Endodermal cell (in vitro differentiated cells): ENCODE results near the gene TSHZ2. TPM values are rescaled to one million over a fixed set of nuclear protein-coding genes. Genes with fewer than 3 reads are reported as not detected.

Source experiments
- DNase-seq: peaks from one replicate; pipeline ENCODE4 v3.0.0-alpha.2; 2017
- H3K27ac ChIP-seq: 2 replicates; pipeline ENCODE4 v1.5.1; 2013; ENCODE audit warnings: mild to moderate bottlenecking, low read depth, low read length, moderate library complexity
- H3K27me3 ChIP-seq: 2 replicates; pipeline ENCODE4 v1.6.1; 2013; ENCODE audit warnings: mild to moderate bottlenecking, low read length, moderate library complexity; ENCODE audit not compliant: insufficient read depth, control insufficient read depth, poor library complexity, severe bottlenecking
- H3K36me3 ChIP-seq: 2 replicates; pipeline ENCODE4 v1.7.0; 2013; ENCODE audit warnings: mild to moderate bottlenecking, low read length, moderate library complexity; ENCODE audit not compliant: control insufficient read depth, insufficient read depth
- H3K4me1 ChIP-seq: one replicate; pipeline ENCODE4 v1.7.0; 2013; ENCODE audit warnings: low read length; ENCODE audit not compliant: control insufficient read depth, insufficient read depth
- H3K4me3 ChIP-seq: 2 replicates; pipeline ENCODE4 v1.5.1; 2013; ENCODE audit warnings: mild to moderate bottlenecking, low read length, moderate library complexity
- H3K9ac ChIP-seq: 2 replicates; pipeline ENCODE4 v1.6.1; 2013; ENCODE audit warnings: mild to moderate bottlenecking, low read length, moderate library complexity; ENCODE audit not compliant: poor library complexity, severe bottlenecking; ENCODE audit errors: extremely low read depth
- H3K9me3 ChIP-seq: 2 replicates; pipeline ENCODE4 v1.6.1; 2013; ENCODE audit warnings: mild to moderate bottlenecking, low read length, moderate library complexity; ENCODE audit not compliant: control insufficient read depth
- H3K27ac Mint-ChIP-seq: 2 replicates; pipeline ENCODE4 v1.8.0; 2020; ENCODE audit warnings: mixed read lengths
- H3K27me3 Mint-ChIP-seq: 2 replicates; pipeline ENCODE4 v1.8.0; 2021; ENCODE audit warnings: mild to moderate bottlenecking, mixed read lengths; ENCODE audit not compliant: insufficient read depth
- H3K36me3 Mint-ChIP-seq: 2 replicates; pipeline ENCODE4 v1.8.0; 2020; ENCODE audit warnings: low read depth, mixed read lengths
- H3K4me1 Mint-ChIP-seq: 2 replicates; pipeline ENCODE4 v1.8.0; 2020; ENCODE audit warnings: mixed read lengths
- H3K4me3 Mint-ChIP-seq: 2 replicates; pipeline ENCODE4 v1.8.0; 2020; ENCODE audit warnings: mild to moderate bottlenecking, moderate library complexity, mixed read lengths
- H3K9me3 Mint-ChIP-seq: 2 replicates; pipeline ENCODE4 v1.8.0; 2020; ENCODE audit warnings: mild to moderate bottlenecking, mixed read lengths
- WGBS, 2 experiments: methylation state at CpG; one replicate each; pipeline versions ENCODE4 v1.1.5 to v1.1.7; 2013; ENCODE audit warnings: missing lambda C conversion rate in 2 of 2, mixed read lengths in 1 of 2; ENCODE audit not compliant: insufficient coverage in 1 of 2, insufficient read length in 1 of 2; 5-methylcytosine and 5-hydroxymethylcytosine counted together
- total RNA-seq, 2 donors: library from RNA; stranded (reverse); fragmentation: NEBNext Ultra II Directional in 1 of 2; extraction: Animal tissue kit (Norgen Biotek cat#: 25700) in 1 of 2; gene quantifications; 2 replicates in 1 of 2; 3 replicates in 1 of 2; pipeline ENCODE4 v1.2.1, GENCODE V29; 2021
- TF ChIP-seq, protein P1 (sequence below): fragments of 200-600 bp; sonication (generic); conservative IDR thresholded peaks from 2 replicates; pipeline ENCODE4 v1.5.0; 2021; ENCODE audit warnings: antibody characterized with exemption, mild to moderate bottlenecking

Gene TSHZ2
- total RNA-seq, 2 donors from 2014 or later = 0.07 to 0.31 TPM

DNA sequence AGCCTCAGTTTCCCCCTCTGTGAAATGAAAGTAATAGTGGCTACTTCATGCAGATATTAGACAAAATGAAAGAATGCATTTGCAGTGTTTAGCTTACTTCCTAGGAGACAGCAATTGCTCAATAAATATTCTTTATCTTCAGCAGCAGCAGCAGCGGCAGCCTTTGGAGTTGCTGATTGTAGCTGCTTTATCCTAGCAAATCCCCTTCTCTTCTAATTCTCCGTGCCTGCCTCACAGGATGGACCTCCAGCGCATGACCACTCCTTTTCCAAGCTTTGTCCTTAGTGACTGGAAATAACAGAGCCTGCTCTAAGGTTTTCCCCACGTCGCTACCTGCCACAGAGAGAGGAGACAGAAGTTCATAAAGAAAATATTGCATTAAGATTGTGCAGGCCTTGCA is 279.8 kb downstream of the TSHZ2 start:
- Mint-ChIP-seq H3K9me3 (peaks cover 2% of the 10 kb centered on the region), H3K27ac (no peak overlapping the region), H3K27me3 (no peaks in the 10 kb centered on the region), H3K4me1 (no peaks in the 10 kb centered on the region), H3K4me3 (no peak overlapping the region), H3K36me3 (no peaks in the 10 kb centered on the region)
- 89 to 93% methylated on average over 3 to 5 of the region's 5 CpGs for WGBS, 2 experiments
- no peak overlapping the region for H3K27ac ChIP-seq
- no peak for DNase-seq
- H3K4me3 ChIP-seq = no peak overlapping the region
- TF ChIP-seq, protein P1, sequence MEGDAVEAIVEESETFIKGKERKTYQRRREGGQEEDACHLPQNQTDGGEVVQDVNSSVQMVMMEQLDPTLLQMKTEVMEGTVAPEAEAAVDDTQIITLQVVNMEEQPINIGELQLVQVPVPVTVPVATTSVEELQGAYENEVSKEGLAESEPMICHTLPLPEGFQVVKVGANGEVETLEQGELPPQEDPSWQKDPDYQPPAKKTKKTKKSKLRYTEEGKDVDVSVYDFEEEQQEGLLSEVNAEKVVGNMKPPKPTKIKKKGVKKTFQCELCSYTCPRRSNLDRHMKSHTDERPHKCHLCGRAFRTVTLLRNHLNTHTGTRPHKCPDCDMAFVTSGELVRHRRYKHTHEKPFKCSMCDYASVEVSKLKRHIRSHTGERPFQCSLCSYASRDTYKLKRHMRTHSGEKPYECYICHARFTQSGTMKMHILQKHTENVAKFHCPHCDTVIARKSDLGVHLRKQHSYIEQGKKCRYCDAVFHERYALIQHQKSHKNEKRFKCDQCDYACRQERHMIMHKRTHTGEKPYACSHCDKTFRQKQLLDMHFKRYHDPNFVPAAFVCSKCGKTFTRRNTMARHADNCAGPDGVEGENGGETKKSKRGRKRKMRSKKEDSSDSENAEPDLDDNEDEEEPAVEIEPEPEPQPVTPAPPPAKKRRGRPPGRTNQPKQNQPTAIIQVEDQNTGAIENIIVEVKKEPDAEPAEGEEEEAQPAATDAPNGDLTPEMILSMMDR = no peak
- H3K36me3 ChIP-seq = no peaks in the 10 kb centered on the region
- H3K27me3 ChIP-seq = no peaks in the 10 kb centered on the region
- H3K9me3 ChIP-seq = no peaks in the 10 kb centered on the region
- H3K9ac ChIP-seq = no peak overlapping the region
- no peaks in the 10 kb centered on the region for H3K4me1 ChIP-seq

DNA sequence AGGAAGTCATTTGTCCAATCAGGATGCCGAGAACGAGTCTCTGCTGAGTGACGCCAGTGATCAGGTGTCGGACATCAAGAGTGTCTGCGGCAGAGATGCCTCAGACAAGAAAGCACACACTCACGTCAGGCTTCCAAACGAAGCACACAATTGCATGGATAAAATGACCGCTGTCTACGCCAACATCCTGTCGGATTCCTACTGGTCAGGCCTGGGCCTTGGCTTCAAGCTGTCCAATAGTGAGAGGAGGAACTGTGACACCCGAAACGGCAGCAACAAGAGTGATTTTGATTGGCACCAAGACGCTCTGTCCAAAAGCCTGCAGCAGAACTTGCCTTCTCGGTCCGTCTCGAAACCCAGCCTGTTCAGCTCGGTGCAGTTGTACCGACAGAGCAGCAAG is 281.5 kb downstream of the TSHZ2 start:
- 94 to 96% methylated on average over 18 of the region's 18 CpGs for WGBS, 2 experiments
- H3K9me3 ChIP-seq = no peaks in the 10 kb centered on the region
- DNase-seq = no peak
- no peaks in the 10 kb centered on the region for H3K27me3 Mint-ChIP-seq
- no peak overlapping the region for H3K4me3 Mint-ChIP-seq
- no peak overlapping the region for H3K27ac Mint-ChIP-seq
- TF ChIP-seq, protein P1 = no peak
- no peaks in the 10 kb centered on the region for H3K36me3 ChIP-seq
- H3K9ac ChIP-seq = no peak overlapping the region
- H3K4me1 Mint-ChIP-seq = no peaks in the 10 kb centered on the region
- H3K27ac ChIP-seq = no peak overlapping the region
- H3K27me3 ChIP-seq = no peaks in the 10 kb centered on the region
- peaks cover 2% of the 10 kb centered on the region for H3K9me3 Mint-ChIP-seq
- H3K36me3 Mint-ChIP-seq = no peaks in the 10 kb centered on the region
- H3K4me3 ChIP-seq = no peak overlapping the region
- no peaks in the 10 kb centered on the region for H3K4me1 ChIP-seq

DNA sequence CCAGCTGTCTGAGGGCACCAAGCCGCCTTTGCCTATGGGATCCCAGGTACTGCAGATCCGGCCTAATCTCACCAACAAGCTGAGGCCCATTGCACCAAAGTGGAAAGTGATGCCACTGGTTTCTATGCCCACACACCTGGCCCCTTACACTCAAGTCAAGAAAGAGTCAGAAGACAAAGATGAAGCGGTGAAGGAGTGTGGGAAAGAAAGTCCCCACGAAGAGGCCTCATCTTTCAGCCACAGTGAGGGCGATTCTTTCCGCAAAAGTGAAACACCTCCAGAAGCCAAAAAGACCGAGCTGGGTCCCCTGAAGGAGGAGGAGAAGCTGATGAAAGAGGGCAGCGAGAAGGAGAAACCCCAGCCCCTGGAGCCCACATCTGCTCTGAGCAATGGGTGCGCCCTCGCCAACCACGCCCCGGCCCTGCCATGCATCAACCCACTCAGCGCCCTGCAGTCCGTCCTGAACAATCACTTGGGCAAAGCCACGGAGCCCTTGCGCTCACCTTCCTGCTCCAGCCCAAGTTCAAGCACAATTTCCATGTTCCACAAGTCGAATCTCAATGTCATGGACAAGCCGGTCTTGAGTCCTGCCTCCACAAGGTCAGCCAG is 283.0 kb downstream of the TSHZ2 start:
- Mint-ChIP-seq H3K27me3 (no peaks in the 10 kb centered on the region), H3K4me3 (no peak overlapping the region), H3K27ac (no peak overlapping the region), H3K36me3 (no peaks in the 10 kb centered on the region), H3K9me3 (peaks cover 2% of the 10 kb centered on the region), H3K4me1 (no peaks in the 10 kb centered on the region)
- no peak for DNase-seq
- no peaks in the 10 kb centered on the region for H3K27me3 ChIP-seq
- H3K4me3 ChIP-seq = no peak overlapping the region
- no peaks in the 10 kb centered on the region for H3K9me3 ChIP-seq
- TF ChIP-seq, protein P1 = no peak
- H3K36me3 ChIP-seq = no peaks in the 10 kb centered on the region
- H3K9ac ChIP-seq = no peak overlapping the region
- H3K4me1 ChIP-seq = no peaks in the 10 kb centered on the region
- 91 to 94% methylated on average over 14 to 18 of the region's 18 CpGs for WGBS, 2 experiments
- no peak overlapping the region for H3K27ac ChIP-seq
